Embryonic facial prominence (tissue), 1 donor: ENCODE results near the gene WBP2.

Source experiments
- DNase-seq: peaks from one replicate; pipeline ENCODE4 v3.0.0-alpha.2; 2016; ENCODE audit errors: extremely low spot score

Gene WBP2

DNA sequence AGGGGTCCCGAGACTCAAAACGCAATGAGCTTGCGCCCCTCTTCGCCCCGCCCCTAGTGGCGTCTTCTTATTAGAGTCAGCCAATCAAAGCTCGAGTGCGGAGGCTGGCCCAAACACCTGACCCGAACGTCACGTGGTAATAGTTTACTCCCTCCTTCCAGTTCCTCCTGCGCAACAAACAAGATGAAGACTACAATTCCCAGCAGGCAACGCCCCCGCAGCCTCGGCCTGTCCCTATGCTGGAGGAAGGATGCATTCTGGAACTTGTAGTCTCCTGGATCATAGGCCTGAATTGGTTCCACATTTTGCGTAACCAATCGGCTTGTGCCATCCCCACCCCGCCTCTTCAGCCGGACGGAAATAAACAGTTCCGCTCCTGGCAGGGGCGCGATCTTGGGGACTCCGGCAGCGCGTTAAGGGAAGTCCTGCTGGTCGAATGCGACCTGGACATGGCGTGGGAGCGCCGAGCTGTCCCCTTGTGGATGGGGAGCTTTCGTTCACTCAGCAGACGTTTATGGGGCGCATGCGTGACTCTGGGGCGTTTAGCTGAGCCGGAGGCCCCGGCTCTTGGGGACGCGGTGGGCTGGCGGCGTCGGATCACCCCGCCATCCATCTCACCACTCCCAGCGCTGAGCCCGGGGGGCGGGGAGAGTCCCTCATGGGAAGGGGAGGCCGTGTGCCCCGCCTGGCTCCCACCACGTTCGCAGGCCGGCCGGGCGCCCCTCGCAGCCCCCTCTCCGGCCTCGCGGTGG is at the start of gene WBP2:
TSS of gene WBP2 (minus strand) at position 26 of the 752 bp plus-strand sequence. CDS start 38 bp downstream, outside the sequence.
- DNase-seq, result peak; percentile 100

DNA sequence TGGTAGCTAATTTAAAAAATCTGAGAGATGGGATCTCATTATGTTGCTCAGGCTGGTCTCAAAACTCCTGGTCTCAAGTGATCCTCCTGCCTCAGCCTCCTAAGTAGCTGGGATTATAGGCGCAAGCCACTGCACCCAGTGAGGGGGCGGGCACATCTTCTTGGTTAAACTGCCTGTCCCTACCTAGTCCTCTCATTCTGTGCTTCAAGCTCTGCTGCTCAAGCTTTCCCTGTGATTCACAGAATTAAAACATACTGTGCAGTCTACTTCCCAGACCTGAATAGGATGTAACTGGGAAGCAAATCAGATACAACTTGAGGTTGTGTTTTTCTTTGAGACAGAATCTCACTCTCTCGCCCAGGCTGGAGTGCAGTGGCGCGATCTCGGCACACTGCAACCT is 47.3 kb upstream of the WBP2 start:
- no peak for DNase-seq

DNA sequence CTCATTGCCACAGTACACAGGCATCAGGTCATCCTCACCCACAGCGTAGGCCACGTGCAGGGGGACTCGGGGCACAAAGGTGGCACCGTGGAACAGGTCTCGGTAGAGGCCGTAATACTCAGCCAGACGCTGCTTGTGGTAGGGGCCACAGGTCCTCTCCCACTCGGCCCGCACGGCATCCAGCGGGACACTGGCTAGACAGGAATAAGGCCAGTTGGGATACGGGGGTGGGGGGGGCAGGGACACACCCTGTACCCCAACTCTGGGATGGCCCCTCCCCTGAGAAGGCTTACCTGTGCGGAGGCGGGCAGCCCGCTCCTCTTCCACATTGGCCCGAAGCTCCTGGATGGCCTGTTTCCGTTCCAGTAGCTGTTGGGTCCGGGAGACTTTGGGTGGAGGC is 46.6 kb upstream of the WBP2 start:
- no peak for DNase-seq

DNA sequence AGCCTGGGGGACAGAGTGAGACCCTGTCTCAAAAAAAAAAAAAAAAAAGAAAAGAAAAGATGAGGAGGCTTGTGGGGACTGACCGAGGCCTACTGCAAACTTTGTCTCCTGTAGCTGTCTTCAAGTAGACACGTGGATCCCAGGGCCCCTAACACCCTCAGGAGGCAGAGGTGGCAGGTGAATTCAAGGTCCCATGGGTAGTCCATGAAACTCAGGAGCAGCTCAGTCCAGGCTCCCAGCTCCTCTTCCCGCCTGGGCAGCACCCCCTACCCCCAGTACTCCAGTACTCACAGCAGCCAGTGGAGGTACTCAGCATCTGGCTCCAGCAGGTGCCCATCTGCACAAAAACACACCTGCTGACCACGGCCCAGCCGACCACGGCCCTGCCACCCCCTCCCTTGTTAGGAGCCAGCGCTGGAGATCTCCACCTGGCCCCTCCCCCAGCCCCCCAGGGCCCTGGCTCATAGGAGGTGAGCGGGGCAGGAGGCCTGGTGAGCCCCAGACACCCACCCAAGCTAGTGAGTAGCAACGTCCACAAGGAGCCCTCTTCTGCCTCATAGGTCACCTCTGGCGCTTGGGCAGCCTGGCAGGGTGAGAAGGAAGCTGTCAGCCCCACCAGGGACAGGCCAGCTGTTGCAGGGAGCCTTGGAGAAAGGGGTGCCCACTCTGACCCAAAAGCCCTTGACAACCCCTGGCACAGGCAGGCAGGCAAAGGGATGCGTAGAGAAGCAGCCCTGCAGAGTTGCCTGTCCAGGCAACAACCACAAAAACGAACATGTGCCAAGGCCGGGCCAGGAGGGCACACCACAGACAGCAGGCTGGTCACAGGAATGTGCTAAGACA is 45.8 kb upstream of the WBP2 start:
- DNase-seq, result no peak

DNA sequence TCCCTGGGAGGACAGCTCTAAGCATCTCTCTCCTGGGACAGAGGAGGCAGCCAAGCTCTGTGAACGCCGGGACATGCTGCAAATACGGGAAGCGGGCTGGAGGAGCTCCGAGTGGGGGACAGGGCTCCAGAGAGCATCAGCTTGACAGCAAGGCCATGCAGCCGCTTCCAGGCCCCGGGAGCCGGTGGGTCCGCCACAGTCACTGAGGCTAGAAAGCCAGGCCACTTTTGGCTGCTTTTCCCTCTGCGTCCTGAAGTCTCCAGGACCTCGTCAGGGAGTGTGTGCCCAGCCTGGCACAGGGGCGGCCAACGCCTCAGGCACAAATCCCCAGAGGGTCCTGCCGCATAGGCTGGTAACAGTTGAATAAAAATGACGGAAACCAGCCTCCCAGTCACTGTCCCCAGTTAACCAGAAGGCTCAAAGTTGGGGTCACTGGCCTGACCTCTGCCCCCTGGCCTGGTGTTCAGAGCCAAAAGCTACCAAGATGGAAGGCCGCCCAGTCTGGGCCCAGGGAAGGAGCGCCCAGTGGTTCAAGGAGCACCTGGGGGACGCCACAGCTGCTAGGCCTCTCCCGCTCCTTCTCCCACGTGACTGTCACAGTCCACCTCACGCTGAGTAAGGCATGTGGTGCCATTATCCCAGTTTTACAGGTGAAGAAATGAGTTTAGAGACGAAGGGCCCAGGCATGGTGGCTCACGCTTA is 44.8 kb upstream of the WBP2 start:
- no peak for DNase-seq

DNA sequence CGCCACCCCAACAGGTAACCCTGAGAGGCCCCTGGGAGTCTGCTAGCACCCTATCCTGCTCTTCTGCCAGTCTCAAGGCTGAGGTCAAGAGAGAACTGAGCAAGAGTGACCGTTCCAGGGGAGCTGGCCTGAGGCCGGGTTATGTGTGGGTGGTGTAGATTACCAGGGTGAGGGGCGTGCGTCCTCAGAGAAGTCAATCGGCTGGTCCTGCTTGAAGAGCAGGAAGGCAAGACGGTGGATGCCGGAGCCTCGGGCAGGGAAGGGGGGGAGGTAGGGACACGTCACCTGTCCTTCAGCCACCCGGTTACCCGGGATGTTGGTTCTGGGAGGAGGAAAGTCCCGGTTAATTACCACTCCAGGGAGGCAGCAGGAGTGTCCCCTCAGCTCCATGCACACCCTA is 44.2 kb upstream of the WBP2 start:
- no peak for DNase-seq

DNA sequence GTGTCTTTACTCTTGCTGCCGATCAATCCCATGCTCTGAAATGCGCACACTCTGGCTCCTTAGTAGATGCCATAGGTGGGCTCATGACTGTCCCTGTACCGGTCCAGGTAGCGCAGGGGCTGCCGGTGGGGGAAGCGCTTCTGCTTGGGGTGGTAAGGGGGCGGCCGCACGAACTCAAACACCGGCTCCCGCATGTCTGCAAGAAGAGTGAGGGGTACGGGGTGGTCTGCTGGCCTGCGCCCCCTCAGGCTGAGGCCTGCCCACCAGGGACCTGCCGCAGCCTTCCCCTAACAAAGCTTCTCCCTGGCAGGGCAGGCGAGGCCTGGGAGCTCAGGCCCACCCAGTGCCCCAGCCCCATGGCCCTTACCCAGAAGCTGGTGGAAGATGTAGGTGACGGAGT is 43.7 kb upstream of the WBP2 start:
- no peak for DNase-seq

DNA sequence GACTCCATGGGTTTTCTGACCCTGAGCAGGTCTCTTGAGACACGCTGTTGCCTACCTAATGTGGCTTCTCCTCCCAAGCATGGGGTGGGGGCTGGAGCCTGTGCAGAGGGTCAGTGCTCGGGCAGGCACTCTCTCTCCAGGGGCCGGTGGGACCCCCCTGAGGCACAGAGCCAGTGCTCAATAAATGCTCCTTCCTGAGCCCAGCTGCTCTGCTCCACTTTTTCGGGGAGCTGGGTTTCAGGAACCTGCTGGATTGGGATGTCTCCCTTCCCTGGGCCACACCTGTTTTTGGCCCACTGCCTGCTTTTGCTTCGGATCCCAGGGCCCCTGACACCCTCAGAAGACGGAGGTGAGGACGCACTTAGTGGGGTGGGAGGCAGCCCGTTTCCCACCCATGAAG is 42.9 kb upstream of the WBP2 start:
- DNase-seq, result no peak

DNA sequence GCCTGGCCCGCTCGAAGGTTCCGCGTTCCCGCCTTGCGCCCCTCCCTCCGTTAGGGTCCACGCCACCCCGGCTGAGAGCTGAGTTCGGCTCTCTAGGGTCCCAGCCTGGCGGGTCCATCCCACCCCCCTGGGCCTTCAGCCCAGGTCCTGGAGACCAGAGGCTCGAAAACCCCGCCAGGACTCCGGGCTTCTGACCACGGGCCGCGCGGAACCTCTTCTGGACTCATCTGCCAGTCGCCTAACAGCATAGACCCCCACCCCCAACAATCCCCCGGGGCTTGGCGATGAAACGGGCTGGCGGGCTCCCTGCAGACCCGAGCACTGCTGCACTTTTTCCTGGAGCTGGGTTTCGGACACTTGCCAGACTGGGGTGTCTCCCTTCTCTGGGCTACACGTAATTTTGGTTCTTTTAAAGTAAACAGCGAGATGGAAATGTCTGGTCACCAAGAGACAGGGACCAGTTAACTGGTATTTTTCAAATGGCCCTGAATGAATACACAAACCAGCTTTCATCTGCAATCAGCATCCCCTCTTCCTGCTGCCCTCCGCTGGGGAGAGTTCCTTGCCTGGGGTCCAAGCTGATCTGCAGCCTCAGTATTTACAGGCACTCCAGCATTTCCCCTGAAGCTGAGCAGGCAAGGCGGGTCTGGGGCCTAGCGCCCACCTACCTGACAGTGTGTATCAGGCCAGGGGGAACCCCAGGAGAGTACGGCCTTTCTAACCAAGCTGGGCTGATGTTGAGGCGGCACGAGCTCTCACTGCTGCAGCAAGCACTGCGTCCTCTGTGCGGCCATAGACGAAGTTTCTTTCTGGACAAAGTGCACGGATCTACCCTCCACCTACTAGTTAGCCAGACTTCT is 42.3 kb upstream of the WBP2 start:
- no peak for DNase-seq

DNA sequence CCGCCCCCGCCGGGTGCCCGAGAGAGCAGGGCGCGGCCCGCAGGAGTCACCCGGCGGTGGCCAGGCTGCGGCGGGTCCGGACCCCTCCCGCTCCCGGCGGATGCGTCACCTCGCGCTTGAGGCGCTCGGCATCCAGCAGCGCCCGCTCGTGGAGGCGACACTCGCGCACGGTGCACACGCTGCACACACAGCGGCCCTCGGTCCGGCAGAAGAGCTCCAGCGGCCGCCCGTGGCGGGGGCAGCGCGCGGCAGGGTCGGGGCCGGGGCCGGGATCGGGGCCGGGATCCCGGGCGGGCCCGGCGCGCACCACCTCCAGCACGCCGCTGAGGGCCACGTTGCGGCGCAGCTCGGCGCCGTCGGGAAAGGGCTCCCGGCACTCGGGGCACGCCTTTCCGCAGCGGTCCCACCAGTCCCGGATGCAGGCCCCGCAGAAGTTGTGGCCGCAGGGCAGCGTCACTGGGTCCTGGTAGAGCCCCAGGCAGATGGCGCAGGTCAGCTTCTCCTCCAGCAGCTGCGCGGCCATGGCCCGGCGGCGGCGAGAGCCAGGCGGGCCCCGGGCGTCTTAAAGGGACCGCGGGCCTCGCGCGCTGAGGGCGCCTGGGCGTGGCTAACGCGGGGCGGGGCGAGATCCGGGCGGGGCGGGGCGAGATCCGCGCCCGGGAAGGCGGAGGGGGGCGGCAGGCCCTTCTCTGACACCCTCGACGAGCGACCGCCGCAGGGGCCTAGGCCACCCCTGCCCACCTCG is 41.5 kb upstream of the WBP2 start, which contains the start of gene TRIM65:
TSS of gene TRIM65 (minus strand) at position 537 of the 745 bp plus-strand sequence. CDS start at position 523, 14 bp downstream.
- no peak for DNase-seq

DNA sequence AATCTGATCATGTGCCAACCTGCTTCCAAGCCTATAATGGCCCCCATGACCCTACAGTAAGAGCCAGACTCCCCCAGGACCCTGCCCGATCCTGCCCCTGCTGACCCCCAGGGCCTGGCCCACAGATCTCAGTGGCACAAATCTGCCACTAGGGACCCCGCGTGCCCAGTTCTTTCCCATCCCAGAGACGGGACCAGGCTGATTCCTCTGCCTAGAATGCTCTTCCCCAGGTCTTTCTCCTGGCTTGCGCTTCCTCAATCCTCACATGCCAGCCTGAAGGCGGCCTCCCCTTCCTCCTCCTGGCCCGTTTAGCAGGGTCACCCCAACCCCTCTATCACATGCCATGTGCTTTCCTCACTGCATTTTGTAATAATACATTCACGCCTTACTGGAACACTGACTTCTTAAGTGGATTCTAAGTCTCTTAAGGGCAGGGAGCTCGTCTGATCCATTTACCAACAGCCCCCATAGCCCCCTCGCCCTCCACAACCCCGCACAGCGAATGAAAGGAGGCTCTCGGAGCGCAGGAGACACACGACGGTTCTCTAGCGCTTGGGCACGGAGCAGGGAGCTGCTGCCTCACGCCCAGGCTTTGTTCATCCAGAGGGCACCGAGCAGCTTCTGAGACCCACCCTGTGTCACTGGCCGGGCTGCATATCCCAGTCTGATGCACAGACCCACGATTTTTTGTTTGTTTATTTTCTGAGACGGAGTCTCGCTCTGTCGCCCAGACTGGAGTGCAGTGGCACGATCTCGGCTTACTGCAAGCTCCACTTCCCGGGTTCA is 40.4 kb upstream of the WBP2 start:
- DNase-seq, result no peak

DNA sequence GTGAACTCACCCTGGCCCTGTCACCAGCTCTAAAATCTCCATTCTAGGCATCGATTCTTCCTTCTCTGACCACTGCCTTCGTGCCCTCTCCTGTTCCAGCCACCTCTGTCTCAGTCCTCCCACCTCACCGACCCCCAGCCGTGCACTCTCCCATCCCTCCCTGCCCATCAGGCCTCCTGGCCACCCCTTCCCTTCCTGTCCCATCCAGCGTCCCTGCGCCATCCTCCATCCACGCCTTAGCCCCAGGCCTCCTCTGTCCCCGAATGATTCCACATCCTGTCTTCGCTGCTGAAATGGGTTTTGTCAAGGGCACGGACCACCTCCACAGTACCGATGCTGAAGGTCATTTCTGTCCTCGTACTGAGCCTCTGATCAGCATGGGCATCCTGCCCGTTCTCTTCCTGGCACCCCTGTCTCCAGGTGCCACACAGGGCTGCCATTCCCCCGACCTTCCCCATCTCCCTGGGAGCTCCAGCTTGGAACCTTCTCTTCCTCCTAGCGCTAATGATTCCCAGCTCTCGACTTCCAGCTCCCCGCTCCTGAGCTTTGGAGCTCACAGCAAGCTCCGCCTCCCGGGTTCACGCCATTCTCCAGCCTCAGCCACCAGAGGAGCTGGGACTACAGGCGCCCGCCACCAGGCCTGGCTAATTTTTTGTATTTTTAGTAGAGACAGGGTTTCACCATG is 39.1 kb upstream of the WBP2 start:
- no peak for DNase-seq

DNA sequence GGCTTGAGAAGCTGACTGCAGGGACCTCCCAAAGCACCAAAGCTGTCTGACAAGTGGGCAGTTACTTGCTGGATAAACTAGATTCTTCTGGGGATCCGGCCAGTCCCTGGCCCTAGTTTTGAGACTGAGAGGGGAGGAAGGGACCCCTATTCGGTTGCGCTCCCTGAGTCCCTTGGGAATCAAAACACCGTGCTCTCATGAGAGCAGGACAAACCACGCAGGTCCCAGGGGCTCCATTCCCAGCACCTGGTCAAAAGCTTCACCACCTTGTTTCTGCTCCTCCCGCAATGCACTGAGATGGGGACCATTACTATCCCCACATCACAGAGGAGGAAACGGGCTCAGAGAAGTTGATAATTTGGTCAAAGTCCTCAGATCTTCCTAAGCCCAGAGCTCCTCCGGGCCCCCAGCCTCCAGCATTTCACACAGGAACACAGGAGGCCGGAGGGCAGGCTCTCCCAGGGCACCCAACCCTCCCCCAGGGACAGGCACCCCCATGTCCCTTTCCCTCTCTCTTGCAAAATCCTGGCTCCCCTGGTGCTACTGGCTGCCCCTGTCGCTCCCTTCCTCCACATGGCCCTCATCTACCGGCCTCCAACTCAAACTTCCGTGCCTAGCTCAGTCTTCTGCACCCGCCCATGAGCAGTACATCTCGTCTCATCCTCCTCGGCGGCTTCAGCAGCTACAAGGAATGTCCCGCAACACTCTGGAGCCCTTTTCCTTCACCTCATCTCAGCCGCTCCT is 38.3 kb upstream of the WBP2 start:
- DNase-seq, result no peak

DNA sequence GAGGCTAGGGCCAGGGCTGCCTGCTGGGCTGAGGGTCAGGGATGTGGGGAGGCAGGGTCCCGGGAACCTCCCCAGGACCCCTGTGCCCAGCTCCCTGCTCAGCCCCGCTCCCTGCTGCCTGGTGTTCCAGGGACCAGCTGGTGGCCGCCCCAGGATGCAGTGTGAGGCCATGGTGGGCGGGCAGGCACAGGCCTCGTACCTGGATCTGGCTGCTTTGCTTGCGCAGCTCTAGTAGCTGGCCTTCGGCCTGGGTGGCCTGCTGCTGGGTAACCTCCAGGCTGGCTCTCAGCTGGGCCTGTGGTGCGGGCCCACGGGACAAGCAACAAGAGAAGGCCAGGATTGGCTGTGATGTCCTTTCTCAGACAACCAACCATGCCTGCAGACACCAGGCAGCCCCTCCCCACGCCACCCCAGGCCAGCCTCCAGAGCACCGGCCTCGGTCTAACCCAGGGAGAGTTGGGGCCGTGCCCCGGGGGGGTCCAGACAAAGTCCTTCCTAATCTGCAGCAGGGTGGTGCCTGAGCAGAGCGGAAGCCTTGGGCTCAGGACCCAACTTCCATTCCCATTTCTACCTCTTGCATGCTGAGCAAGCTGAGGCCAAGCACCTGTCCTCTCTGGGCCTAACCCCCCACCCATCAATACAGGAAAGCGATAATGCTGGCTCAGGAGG is 37.6 kb upstream of the WBP2 start:
- DNase-seq, result no peak

DNA sequence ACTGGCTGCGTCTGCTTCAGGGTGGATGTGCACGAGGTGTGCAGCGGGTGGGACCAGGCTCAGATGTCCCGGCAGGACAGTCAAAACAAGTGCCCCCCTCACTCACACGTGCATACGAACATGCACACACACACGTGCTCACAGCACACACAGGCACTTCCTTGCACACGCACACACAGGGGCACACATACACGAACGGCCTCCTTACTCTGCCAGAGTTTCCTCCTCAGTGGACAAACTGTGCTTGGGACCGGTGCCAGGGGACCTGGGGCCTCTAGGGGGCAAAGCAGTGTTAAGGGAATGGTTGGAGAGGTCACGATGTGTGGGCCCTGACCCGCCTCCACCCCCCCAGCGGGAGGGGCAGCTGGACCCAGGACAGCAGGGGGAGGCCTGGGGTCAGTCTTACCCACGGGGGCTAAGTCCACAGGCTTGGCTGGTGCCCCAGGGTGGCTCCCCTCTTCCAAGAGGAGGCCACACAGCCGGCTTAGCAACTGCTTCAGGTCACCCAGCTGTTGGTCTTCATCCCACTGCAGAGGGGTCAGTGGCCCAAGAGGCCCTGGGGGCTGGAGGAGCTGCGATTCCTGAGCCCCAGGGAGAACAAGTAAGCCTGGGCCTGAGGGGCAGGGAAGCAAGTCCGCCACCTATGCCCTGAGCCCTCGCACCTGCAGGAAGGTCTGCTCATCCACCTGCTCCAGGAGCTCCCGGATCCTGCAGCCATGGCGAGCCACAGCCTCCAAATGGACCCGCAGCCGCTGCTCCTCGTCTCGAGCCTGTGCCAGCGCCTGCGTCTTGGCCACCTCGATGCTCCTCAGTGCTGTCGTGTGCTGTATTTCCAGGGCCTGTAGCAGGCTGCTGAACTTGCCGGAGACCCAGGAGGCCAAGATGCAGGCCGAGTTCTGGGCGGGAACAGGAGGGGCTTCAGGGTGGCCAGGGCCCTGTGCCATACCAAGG is 36.7 kb upstream of the WBP2 start:
- no peak for DNase-seq

DNA sequence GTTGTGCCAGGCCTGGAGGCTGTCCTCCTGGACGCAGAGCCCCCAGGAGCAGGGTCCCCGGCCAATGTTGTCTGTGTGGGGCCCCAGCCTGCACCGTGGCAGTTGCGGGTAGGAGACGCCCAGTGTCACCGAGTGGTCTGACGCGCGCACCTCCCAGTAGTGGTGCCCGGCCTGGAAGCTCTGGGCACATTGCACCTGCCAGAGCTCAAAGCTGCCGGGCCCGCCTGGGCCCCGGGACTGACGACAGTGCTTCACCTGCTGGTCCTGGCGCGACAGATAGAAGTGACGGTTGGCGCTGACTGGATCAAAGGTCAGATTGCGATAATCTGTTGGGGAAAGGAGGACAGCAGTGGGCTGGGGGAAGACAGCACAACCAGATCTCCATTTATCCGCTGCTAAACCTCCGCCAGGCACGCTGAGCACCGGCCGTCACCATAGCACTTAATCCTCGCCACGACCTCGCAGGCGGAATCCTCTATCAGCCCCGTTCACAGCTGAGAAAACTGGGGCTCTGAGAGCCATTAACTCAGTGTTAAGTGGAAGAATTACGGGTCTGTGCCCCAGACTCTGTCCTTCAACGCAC is 36.0 kb upstream of the WBP2 start:
- DNase-seq, result no peak
